K562 (cell line): ENCODE measurements around the gene POLR2L. TPM values are rescaled to one million over a fixed set of nuclear protein-coding genes. Genes with fewer than 3 reads are reported as not detected.

Source experiments
- ATAC-seq: fragments of 200-7000 bp; cut with Tn5 transposase; 3 replicates; pipeline ENCODE4 v1.9.1; 2020; ENCODE audit warnings: moderate library complexity
- BruUV-seq: library from RNA; stranded (reverse); fragments of 400-500 nt; replicated peaks from 2 replicates; lab custom pipeline; 2021; lab: Mats Ljungman, UMichigan
- CTCF ChIA-PET: fragments of 300-600 bp; formaldehyde crosslinking; extraction: SDS; loops from one replicate; lab custom pipeline; 2021; ENCODE audit warnings: low intra/inter-chr PET ratio; lab: Yijun Ruan, JAX
- POLR2A ChIA-PET: fragments of 300-600, 350-650 bp; sonication (Branson Sonifier 250); formaldehyde crosslinking; extraction: SDS; loops from one replicate; lab custom pipeline; 2021; ENCODE audit warnings: antibody characterized with exemption, inconsistent platforms; lab: Yijun Ruan, JAX
- DNase-seq, 4 experiments: peaks; one replicate each; pipeline versions ENCODE4 v3.0.0 to v3.0.0-alpha.2; 2011 to 2018; ENCODE audit warnings: low spot score in 3 of 4, mixed read lengths in 3 of 4; ENCODE audit errors: extremely low read depth in 1 of 4
- FAIRE-seq: peaks from 2 replicates; lab custom pipeline; 2011; peaks lifted over from hg19 to GRCh38; lab: Jason Lieb, UNC
- H2AFZ ChIP-seq: 2 replicates; pipeline ENCODE4 v1.6.0; 2011; ENCODE audit warnings: low read depth, low read length, control low read depth, inconsistent platforms
- H3K27ac ChIP-seq: fragments of 200-600 bp; 3 replicates; pipeline ENCODE4 v1.8.0; 2011; ENCODE audit warnings: low read depth, mild to moderate bottlenecking, control low read depth, inconsistent platforms, low read length, moderate library complexity, mixed read lengths; ENCODE audit errors: extremely low read depth
- H3K27me3 ChIP-seq, 2 experiments: fragments of 300-600 bp in 1 of 2; 2 replicates in 1 of 2; 3 replicates in 1 of 2; pipeline versions ENCODE4 v1.6.0 to v1.8.0; 2011; ENCODE audit warnings: inconsistent platforms in 2 of 2, low read length in 2 of 2, mild to moderate bottlenecking in 1 of 2, mixed read lengths in 1 of 2, moderate library complexity in 1 of 2; ENCODE audit not compliant: control insufficient read depth in 2 of 2, insufficient read depth in 2 of 2
- H3K36me3 ChIP-seq: fragments of 300-600 bp; 3 replicates; pipeline ENCODE4 v1.8.0; 2011; ENCODE audit warnings: mild to moderate bottlenecking, low read length, inconsistent platforms; ENCODE audit not compliant: control insufficient read depth, insufficient read depth
- H3K4me1 ChIP-seq, 2 experiments: fragments of 200-600 bp in 1 of 2; replicated peaks in 1 of 2; 2 replicates in 1 of 2; 3 replicates in 1 of 2; pipeline versions ENCODE4 v1.5.1 to v1.8.0; 2011; ENCODE audit warnings: inconsistent platforms in 2 of 2, low read length in 2 of 2, mild to moderate bottlenecking in 1 of 2, mixed read lengths in 1 of 2, moderate library complexity in 1 of 2; ENCODE audit not compliant: control insufficient read depth in 2 of 2, insufficient read depth in 2 of 2
- H3K4me2 ChIP-seq: 2 replicates; pipeline ENCODE4 v1.6.1; 2011; ENCODE audit warnings: low read length, control low read depth, inconsistent platforms, mixed read lengths; ENCODE audit not compliant: insufficient read depth
- H3K4me3 ChIP-seq: fragments of 200-600 bp; sonication (generic), shearing (Covaris generic); 2 replicates; pipeline ENCODE4 v1.5.1; 2016; ENCODE audit warnings: control low read depth, inconsistent platforms
- H3K79me2 ChIP-seq: fragments of 200-600 bp; 3 replicates; pipeline ENCODE4 v1.8.0; 2011; ENCODE audit warnings: low read length, inconsistent platforms; ENCODE audit not compliant: control insufficient read depth, insufficient read depth
- H3K9ac ChIP-seq, 2 experiments: 2 replicates each; pipeline versions ENCODE4 v1.6.0 to v1.6.1; 2011; ENCODE audit warnings: low read depth in 2 of 2, low read length in 2 of 2, control low read depth in 1 of 2, inconsistent platforms in 1 of 2, mild to moderate bottlenecking in 1 of 2, mixed read lengths in 1 of 2; ENCODE audit not compliant: insufficient read depth in 1 of 2
- H3K9me1 ChIP-seq: one replicate; pipeline ENCODE4 v1.6.0; 2011; ENCODE audit warnings: inconsistent platforms, mild to moderate bottlenecking, low read length, moderate library complexity; ENCODE audit not compliant: control insufficient read depth, insufficient read depth
- H3K9me3 ChIP-seq: replicated peaks from 2 replicates; pipeline ENCODE4 v1.5.1; 2011; ENCODE audit warnings: low read depth, low read length, inconsistent platforms; ENCODE audit not compliant: control insufficient read depth, insufficient read depth
- H4K20me1 ChIP-seq: replicated peaks from 2 replicates; pipeline ENCODE4 v1.6.1; 2011; ENCODE audit warnings: low read length, inconsistent platforms, mixed read lengths; ENCODE audit not compliant: control insufficient read depth, insufficient read depth
- BRD4 ChIP-seq: fragments of 200-600 bp; sonication (generic); IDR thresholded peaks from 2 replicates; pipeline ENCODE4 v1.6.1; 2017; ENCODE audit warnings: inconsistent platforms
- CBX8 ChIP-seq: fragments of 200-600 bp; sonication (generic); IDR thresholded peaks from 2 replicates; pipeline ENCODE4 v1.6.1; 2012; ENCODE audit warnings: borderline replicate concordance, mixed run types, low read depth, mild to moderate bottlenecking, moderate library complexity, mixed read lengths, low read length, control low read depth, inconsistent platforms; ENCODE audit not compliant: poor library complexity, severe bottlenecking; ENCODE audit errors: extremely low read depth
- COPS2 ChIP-seq: fragments of 450-650 bp; conservative IDR thresholded peaks from 2 replicates; pipeline ENCODE4 v1.6.1; 2016; ENCODE audit warnings: mild to moderate bottlenecking, moderate library complexity
- HDAC6 ChIP-seq: IDR thresholded peaks from 2 replicates; pipeline ENCODE4 v1.6.1; 2012; ENCODE audit warnings: low read depth, mild to moderate bottlenecking, control low read depth, inconsistent platforms, low read length, moderate library complexity
- LARP7 ChIP-seq: fragments of 450-650 bp; IDR thresholded peaks from 2 replicates; pipeline ENCODE4 v1.6.1; 2016
- MECOM ChIP-seq: fragments of 250-450 bp; sonication (Bioruptor Pico); IDR thresholded peaks from 2 replicates; pipeline ENCODE4 v1.8.0; 2022; ENCODE audit warnings: inconsistent platforms
- RBM39 ChIP-seq: fragments of 200-400 bp; formaldehyde crosslinking; optimal IDR thresholded peaks from 2 replicates; pipeline ENCODE3; 2018; ENCODE audit warnings: low read depth, low read length
- ZFP1 ChIP-seq: fragments of 450-650 bp; formaldehyde crosslinking; IDR thresholded peaks from 2 replicates; pipeline ENCODE4 v1.4.0; 2020; ENCODE audit warnings: mild to moderate bottlenecking, mixed read lengths
- ZNF174 ChIP-seq: fragments of 250-450 bp; sonication (Bioruptor Pico); IDR thresholded peaks from 2 replicates; pipeline ENCODE4 v1.4.0; 2020; ENCODE audit warnings: mild to moderate bottlenecking
- ZNF282 ChIP-seq: sonication (generic); formaldehyde crosslinking; IDR thresholded peaks from 2 replicates; pipeline ENCODE4 v1.8.1; 2023; ENCODE audit warnings: missing genetic modification reagents
- ZNF324 ChIP-seq: fragments of 250-450 bp; sonication (Bioruptor Pico); IDR thresholded peaks from 2 replicates; pipeline ENCODE4 v1.4.0; 2020; ENCODE audit warnings: mild to moderate bottlenecking
- ZSCAN32 ChIP-seq: fragments of 450-650 bp; formaldehyde crosslinking; IDR thresholded peaks from 2 replicates; pipeline ENCODE4 v1.4.0; 2020; ENCODE audit warnings: mild to moderate bottlenecking, moderate library complexity
- WGBS: fragments of 100-300 bp; shearing (Covaris generic); methylation state at CpG from one replicate; pipeline ENCODE4 v1.1.6; 2016; ENCODE audit warnings: low coverage, mixed read lengths; ENCODE audit not compliant: insufficient coverage; ENCODE audit errors: missing lambda C conversion rate; 5-methylcytosine and 5-hydroxymethylcytosine counted together
- in situ Hi-C: fragments of 300-500 bp; cut with MboI; formaldehyde crosslinking; loops from 4 replicates; pipeline ENCODE4 v1.15.0; 2018; ENCODE audit warnings: inconsistent platforms, mixed read lengths
- intact Hi-C: fragments of 100-400 bp; cut with micrococcal nuclease; formaldehyde crosslinking; loops from 2 replicates; pipeline ENCODE4 v1.14.2; 2022
- polyA plus RNA-seq, 8 experiments: library from polyadenylated mRNA; depleted of rRNA in 4 of 8; stranded (reverse) in 5 of 8; unstranded in 3 of 8; fragments of >200 nt; fragmentation: Nextera tagmentation in 2 of 8; fragmentation: Illumina TruSeq in 1 of 8; extraction: Ambion mirVana in 2 of 8; extraction: Trizol in 1 of 8; gene quantifications; 2 replicates each; pipeline versions ENCODE4 v1.2.1 to v1.2.3, GENCODE V29; 2011 to 2014; ENCODE audit warnings: inconsistent platforms in 1 of 8, missing spikeins in 1 of 8
- total RNA-seq, 7 experiments: library from RNA; depleted of rRNA in 6 of 7; stranded (reverse); fragments of >200 nt in 6 of 7; fragmentation: Illumina TruSeq in 2 of 7; extraction: Trizol in 2 of 7; gene quantifications; 2 replicates each; pipeline versions ENCODE4 v1.2.1 to v1.2.3, GENCODE V29; 2011 to 2021; ENCODE audit warnings: low replicate concordance in 1 of 7
- TF ChIP-seq, protein P1 (sequence below): fragments of 250-450 bp; sonication (Bioruptor Pico); IDR thresholded peaks from 2 replicates; pipeline ENCODE4 v1.6.1; 2021; ENCODE audit warnings: mild to moderate bottlenecking
- TF ChIP-seq, protein P2 (sequence below): fragments of 450-650 bp; formaldehyde crosslinking; IDR thresholded peaks from 2 replicates; pipeline ENCODE4 v1.4.0; 2020; ENCODE audit warnings: mild to moderate bottlenecking, moderate library complexity
- TF ChIP-seq, protein P3 (sequence below): fragments of 200-400 bp; formaldehyde crosslinking; IDR thresholded peaks from 2 replicates; pipeline ENCODE4 v1.6.1; 2017; ENCODE audit warnings: mild to moderate bottlenecking, low read depth, low read length, moderate library complexity
- TF ChIP-seq, protein P4 (sequence below): fragments of 150-350 bp; IDR thresholded peaks from 2 replicates; pipeline ENCODE4 v1.6.1; 2014; ENCODE audit warnings: low read depth, mild to moderate bottlenecking, low read length, borderline replicate concordance

The POLR2L gene
- total and polyA plus RNA-seq, 9 of the 15 experiments (the other 6 are each of a cell fraction or from before 2014, with no cell fraction given) = 38.3 to 688 (median 108) TPM

DNA sequence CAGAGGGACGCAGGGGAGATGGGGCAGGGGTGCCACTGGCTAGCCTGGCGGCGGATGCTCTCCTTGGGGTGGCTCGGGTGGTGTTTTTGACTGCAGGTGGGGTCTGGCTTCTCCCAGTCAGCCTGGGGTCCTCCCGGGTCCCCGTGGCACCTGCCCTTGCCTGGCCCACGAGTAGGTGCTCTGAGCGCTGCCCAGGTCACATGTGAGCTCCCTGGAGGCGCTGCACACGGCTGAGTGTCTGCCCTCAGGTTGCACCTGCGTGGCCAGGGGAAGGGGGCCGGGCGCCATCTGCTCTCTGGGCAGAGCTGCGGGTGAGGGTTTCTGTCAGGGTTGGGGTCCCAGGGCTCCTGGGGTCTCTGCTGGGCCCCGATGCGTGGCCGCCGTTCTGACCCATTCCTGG, 5.5 kb upstream of the POLR2L start:
- H3K27ac ChIP-seq = no peak overlapping the region
- BruUV-seq = no TSS peak
- POLR2A ChIA-PET = interaction anchor here (0.5 to 0.7 kb wide), 3 partner anchors 14 to 687 kb away, joined by 3 to 4 read pairs (median 3); no protein-coding TSS in a partner anchor
- peak overlapping the region in 1 of 2 experiments; percentile 35; a peak in 2 of 4 replicates for H3K9ac ChIP-seq
- no peaks in the 10 kb centered on the region for H3K27me3 ChIP-seq
- no peaks in the 10 kb centered on the region; the same call in 1 of the 2 replicates for H4K20me1 ChIP-seq
- H3K79me2 ChIP-seq = peaks cover 10% of the 10 kb centered on the region
- WGBS = 55% methylated on average over 17 of the region's 18 CpGs
- ATAC-seq (no peak), FAIRE-seq (no peak), DNase-seq (no peak)
- no peaks in the 10 kb centered on the region for H3K9me3 ChIP-seq
- no peak overlapping the region for H3K4me2 ChIP-seq
- no peak overlapping the region for H2AFZ ChIP-seq
- peaks cover 18 to 85% of the 10 kb centered on the region in 2 experiments for H3K4me1 ChIP-seq
- intact Hi-C loops (loop anchor here (5.0 to 10.0 kb wide), 2 partner anchors 67 to 204 kb away; partner anchors contain the start of gene CHID1), in situ Hi-C loops (no loop called here)
- CTCF ChIA-PET = interaction anchor here (1.1 kb wide), 1 partner anchor 203 kb away, joined by 4 read pairs; no protein-coding TSS in a partner anchor
- H3K9me1 ChIP-seq = no peaks in the 10 kb centered on the region
- no peaks in the 10 kb centered on the region for H3K36me3 ChIP-seq
- H3K4me3 ChIP-seq = no peak overlapping the region
- TF ChIP-seq ZNF174 (CRISPR knock-in tag) (no peak), ZNF282 (CRISPR knock-in tag) (no peak), BRD4 (no peak), ZSCAN32 (CRISPR knock-in tag) (no peak), MECOM (no peak), CBX8 (no peak), RBM39 (no peak), COPS2 (no peak), HDAC6 (no peak), LARP7 (no peak), ZFP1 (no peak), ZNF324 (no peak)
- TF ChIP-seq, protein P1, sequence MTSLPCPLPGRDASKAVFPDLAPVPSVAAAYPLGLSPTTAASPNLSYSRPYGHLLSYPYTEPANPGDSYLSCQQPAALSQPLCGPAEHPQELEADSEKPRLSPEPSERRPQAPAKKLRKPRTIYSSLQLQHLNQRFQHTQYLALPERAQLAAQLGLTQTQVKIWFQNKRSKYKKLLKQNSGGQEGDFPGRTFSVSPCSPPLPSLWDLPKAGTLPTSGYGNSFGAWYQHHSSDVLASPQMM (CRISPR knock-in tag) = no peak
- TF ChIP-seq, protein P2, sequence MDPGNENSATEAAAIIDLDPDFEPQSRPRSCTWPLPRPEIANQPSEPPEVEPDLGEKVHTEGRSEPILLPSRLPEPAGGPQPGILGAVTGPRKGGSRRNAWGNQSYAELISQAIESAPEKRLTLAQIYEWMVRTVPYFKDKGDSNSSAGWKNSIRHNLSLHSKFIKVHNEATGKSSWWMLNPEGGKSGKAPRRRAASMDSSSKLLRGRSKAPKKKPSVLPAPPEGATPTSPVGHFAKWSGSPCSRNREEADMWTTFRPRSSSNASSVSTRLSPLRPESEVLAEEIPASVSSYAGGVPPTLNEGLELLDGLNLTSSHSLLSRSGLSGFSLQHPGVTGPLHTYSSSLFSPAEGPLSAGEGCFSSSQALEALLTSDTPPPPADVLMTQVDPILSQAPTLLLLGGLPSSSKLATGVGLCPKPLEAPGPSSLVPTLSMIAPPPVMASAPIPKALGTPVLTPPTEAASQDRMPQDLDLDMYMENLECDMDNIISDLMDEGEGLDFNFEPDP (CRISPR knock-in tag) = no peak
- TF ChIP-seq, protein P3, sequence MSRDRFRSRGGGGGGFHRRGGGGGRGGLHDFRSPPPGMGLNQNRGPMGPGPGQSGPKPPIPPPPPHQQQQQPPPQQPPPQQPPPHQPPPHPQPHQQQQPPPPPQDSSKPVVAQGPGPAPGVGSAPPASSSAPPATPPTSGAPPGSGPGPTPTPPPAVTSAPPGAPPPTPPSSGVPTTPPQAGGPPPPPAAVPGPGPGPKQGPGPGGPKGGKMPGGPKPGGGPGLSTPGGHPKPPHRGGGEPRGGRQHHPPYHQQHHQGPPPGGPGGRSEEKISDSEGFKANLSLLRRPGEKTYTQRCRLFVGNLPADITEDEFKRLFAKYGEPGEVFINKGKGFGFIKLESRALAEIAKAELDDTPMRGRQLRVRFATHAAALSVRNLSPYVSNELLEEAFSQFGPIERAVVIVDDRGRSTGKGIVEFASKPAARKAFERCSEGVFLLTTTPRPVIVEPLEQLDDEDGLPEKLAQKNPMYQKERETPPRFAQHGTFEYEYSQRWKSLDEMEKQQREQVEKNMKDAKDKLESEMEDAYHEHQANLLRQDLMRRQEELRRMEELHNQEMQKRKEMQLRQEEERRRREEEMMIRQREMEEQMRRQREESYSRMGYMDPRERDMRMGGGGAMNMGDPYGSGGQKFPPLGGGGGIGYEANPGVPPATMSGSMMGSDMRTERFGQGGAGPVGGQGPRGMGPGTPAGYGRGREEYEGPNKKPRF = no peak
- TF ChIP-seq, protein P4, sequence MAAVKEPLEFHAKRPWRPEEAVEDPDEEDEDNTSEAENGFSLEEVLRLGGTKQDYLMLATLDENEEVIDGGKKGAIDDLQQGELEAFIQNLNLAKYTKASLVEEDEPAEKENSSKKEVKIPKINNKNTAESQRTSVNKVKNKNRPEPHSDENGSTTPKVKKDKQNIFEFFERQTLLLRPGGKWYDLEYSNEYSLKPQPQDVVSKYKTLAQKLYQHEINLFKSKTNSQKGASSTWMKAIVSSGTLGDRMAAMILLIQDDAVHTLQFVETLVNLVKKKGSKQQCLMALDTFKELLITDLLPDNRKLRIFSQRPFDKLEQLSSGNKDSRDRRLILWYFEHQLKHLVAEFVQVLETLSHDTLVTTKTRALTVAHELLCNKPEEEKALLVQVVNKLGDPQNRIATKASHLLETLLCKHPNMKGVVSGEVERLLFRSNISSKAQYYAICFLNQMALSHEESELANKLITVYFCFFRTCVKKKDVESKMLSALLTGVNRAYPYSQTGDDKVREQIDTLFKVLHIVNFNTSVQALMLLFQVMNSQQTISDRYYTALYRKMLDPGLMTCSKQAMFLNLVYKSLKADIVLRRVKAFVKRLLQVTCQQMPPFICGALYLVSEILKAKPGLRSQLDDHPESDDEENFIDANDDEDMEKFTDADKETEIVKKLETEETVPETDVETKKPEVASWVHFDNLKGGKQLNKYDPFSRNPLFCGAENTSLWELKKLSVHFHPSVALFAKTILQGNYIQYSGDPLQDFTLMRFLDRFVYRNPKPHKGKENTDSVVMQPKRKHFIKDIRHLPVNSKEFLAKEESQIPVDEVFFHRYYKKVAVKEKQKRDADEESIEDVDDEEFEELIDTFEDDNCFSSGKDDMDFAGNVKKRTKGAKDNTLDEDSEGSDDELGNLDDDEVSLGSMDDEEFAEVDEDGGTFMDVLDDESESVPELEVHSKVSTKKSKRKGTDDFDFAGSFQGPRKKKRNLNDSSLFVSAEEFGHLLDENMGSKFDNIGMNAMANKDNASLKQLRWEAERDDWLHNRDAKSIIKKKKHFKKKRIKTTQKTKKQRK = no peak
